ENCODE results near the gene SND1.

SND1 gene

DNA sequence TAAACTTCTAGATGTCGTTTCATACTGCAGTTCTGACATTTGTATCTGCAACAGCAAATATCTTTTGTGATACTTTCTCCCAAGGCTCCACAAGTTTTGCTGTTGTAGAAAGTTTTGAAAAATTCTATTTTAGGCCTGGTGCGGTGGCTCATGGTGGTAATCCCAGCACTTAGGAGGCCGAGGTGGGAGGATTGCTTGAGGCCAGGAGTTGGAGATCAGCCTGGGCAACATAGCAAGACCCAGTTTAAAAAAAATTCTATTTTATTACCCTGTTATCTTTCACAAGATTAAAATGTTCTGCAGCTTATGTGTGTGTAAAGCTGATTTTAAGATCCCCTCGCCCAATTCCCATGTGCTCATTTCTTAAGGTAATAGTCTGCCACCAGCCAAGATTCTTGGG lies 1.4 kb downstream of the SND1 start:
- peak overlapping the region; percentile 99 for H3K4me3 ChIP-seq (replicated peaks; ENCODE audit: low read depth, low read length)
- H3K27me3 ChIP-seq (replicated peaks; ENCODE audit: control insufficient read depth, insufficient read depth, low read length): no peaks in the 10 kb centered on the region
- TF ChIP-seq, protein P1, sequence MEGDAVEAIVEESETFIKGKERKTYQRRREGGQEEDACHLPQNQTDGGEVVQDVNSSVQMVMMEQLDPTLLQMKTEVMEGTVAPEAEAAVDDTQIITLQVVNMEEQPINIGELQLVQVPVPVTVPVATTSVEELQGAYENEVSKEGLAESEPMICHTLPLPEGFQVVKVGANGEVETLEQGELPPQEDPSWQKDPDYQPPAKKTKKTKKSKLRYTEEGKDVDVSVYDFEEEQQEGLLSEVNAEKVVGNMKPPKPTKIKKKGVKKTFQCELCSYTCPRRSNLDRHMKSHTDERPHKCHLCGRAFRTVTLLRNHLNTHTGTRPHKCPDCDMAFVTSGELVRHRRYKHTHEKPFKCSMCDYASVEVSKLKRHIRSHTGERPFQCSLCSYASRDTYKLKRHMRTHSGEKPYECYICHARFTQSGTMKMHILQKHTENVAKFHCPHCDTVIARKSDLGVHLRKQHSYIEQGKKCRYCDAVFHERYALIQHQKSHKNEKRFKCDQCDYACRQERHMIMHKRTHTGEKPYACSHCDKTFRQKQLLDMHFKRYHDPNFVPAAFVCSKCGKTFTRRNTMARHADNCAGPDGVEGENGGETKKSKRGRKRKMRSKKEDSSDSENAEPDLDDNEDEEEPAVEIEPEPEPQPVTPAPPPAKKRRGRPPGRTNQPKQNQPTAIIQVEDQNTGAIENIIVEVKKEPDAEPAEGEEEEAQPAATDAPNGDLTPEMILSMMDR (IDR thresholded peaks at IDR 0.05; ENCODE audit: insufficient read depth, low read length, poor library complexity, severe bottlenecking): no peak
- peaks cover 8% of the 10 kb centered on the region for H3K36me3 ChIP-seq (ENCODE audit: control insufficient read depth, insufficient read depth, low read length)
- DNase-seq (ENCODE audit: extremely low read depth, insufficient read length): no peak

DNA sequence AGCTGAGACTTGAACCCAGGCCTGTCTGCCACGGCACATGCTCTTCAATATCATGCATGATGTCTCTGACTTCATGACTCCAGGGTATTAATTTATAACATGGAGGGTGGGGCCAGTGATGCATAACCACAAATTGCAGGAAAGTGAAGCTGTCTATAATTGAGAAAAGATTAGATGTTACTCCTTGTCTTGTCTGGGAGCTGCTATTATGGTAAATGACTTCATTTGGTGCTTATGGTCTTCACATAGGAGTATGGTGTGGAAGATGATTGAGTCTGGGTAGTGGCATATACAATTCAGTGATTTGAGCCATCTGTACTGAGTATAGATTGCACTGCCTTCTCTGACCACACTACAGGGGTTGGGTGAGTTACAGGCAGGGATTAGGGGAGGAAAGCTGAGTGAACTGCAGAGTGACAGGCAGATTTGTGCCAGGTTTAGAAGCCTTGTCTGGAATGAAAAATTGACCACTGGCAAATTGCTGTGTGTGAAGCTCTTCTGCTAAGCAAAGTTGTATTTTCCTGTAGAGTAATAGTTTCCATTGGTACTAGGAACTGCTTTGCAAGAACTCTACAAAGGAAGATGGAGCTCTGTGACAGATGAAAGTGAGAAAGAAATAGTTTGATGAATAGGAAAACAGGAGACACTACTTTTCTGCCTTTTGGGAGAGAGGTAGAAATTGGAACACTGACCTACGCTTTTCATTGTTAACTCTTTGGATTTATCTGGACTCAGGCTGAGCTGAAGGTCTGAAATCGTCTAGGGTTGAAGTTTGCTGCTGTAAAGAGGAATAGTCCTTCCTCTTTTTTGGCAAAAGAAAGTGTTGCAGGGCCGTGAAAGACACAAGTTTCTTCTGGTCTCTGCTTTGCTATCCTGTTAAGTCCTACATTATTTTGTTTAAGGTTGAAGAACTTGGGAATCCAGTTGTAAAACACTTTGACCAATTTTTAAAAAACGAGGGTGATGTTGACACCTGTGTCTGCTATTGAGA lies 2.7 kb downstream of the SND1 start:
- H3K4me3 ChIP-seq (replicated peaks; ENCODE audit: low read depth, low read length): peak overlapping the region; percentile 99
- peaks cover 8% of the 10 kb centered on the region for H3K36me3 ChIP-seq (ENCODE audit: control insufficient read depth, insufficient read depth, low read length)
- H3K27me3 ChIP-seq (replicated peaks; ENCODE audit: control insufficient read depth, insufficient read depth, low read length): no peaks in the 10 kb centered on the region
- no peak for DNase-seq (ENCODE audit: extremely low read depth, insufficient read length)
- TF ChIP-seq, protein P1 (IDR thresholded peaks at IDR 0.05; ENCODE audit: insufficient read depth, low read length, poor library complexity, severe bottlenecking): no peak

DNA sequence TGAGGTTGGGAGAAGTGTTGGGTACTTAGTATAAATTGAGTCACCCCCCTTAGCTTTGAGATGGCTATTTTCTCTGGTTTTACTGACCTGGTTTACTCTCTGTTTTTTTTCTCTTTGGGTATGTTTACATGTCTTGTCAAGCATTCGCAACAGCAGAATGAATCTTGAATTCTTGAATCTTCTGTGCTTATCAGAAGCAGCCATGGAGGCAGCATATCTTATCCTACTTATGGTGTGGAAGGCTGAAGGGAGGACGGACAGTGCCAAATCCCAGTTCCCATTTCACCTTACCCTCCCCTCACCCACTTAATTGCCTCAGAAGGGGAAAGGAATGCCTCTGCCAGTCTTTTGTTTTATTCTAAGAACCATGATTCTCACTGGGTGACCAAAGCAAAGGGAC lies 3.7 kb downstream of the SND1 start:
- Histone ChIP-seq H3K27me3 (replicated peaks; ENCODE audit: control insufficient read depth, insufficient read depth, low read length) (no peaks in the 10 kb centered on the region), H3K4me3 (replicated peaks; ENCODE audit: low read depth, low read length) (no peak overlapping the region), H3K36me3 (ENCODE audit: control insufficient read depth, insufficient read depth, low read length) (peaks cover 10% of the 10 kb centered on the region)
- no peak for DNase-seq (ENCODE audit: extremely low read depth, insufficient read length)
- TF ChIP-seq, protein P1 (IDR thresholded peaks at IDR 0.05; ENCODE audit: insufficient read depth, low read length, poor library complexity, severe bottlenecking): no peak

DNA sequence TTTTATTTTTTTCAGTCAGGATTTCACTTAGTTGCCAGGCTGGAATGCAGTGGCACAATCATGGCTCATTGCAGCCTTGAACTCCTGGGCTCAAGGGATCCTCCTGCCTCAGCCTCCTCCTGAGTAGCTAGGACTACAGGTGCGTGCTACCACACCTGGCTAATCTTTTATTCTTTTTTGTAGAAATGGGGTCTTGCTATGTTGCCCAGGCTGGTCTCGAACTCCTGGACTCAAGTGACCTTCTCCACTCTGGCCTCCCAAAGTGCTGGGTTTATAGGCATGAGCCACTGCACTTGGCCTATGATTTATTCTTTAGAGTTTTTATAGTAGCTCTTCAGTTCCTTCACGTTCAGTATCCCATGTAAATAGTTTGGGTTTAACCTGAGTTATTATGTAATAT lies 5.5 kb downstream of the SND1 start:
- no peak for DNase-seq (ENCODE audit: extremely low read depth, insufficient read length)
- H3K27me3 ChIP-seq (replicated peaks; ENCODE audit: control insufficient read depth, insufficient read depth, low read length): no peaks in the 10 kb centered on the region
- H3K36me3 ChIP-seq (ENCODE audit: control insufficient read depth, insufficient read depth, low read length): peaks cover 10% of the 10 kb centered on the region
- H3K4me3 ChIP-seq (replicated peaks; ENCODE audit: low read depth, low read length): no peak overlapping the region
- TF ChIP-seq, protein P1 (IDR thresholded peaks at IDR 0.05; ENCODE audit: insufficient read depth, low read length, poor library complexity, severe bottlenecking): no peak

DNA sequence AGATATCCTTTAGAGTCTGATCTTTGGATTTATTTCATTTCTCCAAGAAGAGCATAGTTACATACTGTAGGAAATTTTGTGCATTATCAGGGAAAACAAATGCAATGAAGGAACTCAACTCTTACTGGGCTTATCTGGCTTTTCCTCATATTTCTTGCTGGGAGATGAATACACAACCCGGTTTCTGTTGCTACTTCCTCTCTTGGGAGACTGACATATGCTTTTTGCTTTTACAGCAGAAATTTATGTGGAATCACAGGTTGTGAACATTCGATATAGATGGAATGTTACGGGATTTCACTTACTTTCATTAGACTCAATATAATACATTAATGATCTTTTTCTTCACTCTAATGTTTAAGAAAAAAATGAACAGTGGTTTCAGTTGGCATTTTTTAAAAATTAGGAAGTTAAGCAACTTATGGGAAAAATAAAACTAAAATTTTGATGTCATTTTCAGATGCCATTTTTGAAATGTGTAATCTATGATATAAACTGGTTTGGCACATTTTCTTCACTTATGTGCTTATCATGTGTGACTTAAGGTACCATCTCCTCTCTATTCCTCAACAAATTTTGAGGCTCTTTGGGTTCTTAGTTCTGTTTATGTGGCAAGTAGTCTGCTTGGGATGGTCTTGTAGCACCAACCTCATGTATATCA lies 7.1 kb downstream of the SND1 start:
- no peaks in the 10 kb centered on the region for H3K27me3 ChIP-seq (replicated peaks; ENCODE audit: control insufficient read depth, insufficient read depth, low read length)
- no peak for DNase-seq (ENCODE audit: extremely low read depth, insufficient read length)
- H3K4me3 ChIP-seq (replicated peaks; ENCODE audit: low read depth, low read length): no peak overlapping the region
- TF ChIP-seq, protein P1 (IDR thresholded peaks at IDR 0.05; ENCODE audit: insufficient read depth, low read length, poor library complexity, severe bottlenecking): no peak
- peaks cover 10% of the 10 kb centered on the region for H3K36me3 ChIP-seq (ENCODE audit: control insufficient read depth, insufficient read depth, low read length)
